Heart left ventricle (tissue), 13 donors: Measurements from ENCODE around the gene MTG1.

Source experiments
- CTCF ChIP-seq, 12 donors: fragments of 200-600 bp; sonication (generic) in 4 of 12; IDR thresholded peaks; one replicate each; pipeline versions ENCODE4 v1.5.0 to v1.8.0; 2018 to 2022; ENCODE audit warnings: antibody characterized with exemption in 12 of 12, mild to moderate bottlenecking in 5 of 12
- POLR2A ChIP-seq, 2 donors: fragments of 450-650 bp; IDR thresholded peaks; one replicate each; pipeline ENCODE4 v1.6.1; 2017; ENCODE audit warnings: antibody characterized with exemption in 2 of 2, mild to moderate bottlenecking in 2 of 2, moderate library complexity in 2 of 2
- donor health status: ischemic (EF 13 %, LVEDD 7.1; RV severe dilation, severe dysfunction).
- donor health status: DM: no; HTN: yes; CAD: no.
- donor health status: DM: no; HTN: no; CAD: no.
- donor health status: ischemic (EF 25% LVEDD 6.9; RV normal size, moderate dysfunction).
- donor health status: ischemic (EF 25% LVEDD 5.7; RV mildly dilated, moderate dysfunction).
- donor health status: ischemic (EF 35%, LVEDD 5.7; RV mildly dilated, moderate dysfunction).
- donor health status: nonischemic (EF 11% LVEDD 7.7; RV severe dilation, severe dysfunction).
- donor health status: DM: yes; HTN: yes; CAD: no.
- donor health status: PGD.
- donor health status: ischemic (EF 29% LVEDD 5.4; RV normal size, mild dysfunction).
- donor health status: nonischemic (EF 23%, LVEDD 6.1; RV moderate dilation, normal function).

GRCh38 chr10:133385214-133385613 lies 8.7 kb upstream of the MTG1 start:
- TF ChIP-seq CTCF (IDR thresholded peaks at IDR 0.05): no peak
- no peak for TF ChIP-seq POLR2A (IDR thresholded peaks at IDR 0.05)
